Esophagus muscularis mucosa (tissue), 4 donors: Measurements from ENCODE around the gene SNUPN. TPM values are rescaled to one million over a fixed set of nuclear protein-coding genes. Genes with fewer than 3 reads are reported as not detected.

Experiments used
- DNase-seq: peaks from one replicate; pipeline ENCODE4 v3.0.0-alpha.2; 2017; ENCODE audit errors: extremely low spot score
- H3K27ac ChIP-seq, 4 donors: fragments of 200-600 bp; sonication (generic); replicated peaks in 1 of 4; 1 replicate in 3 of 4; 2 replicates in 1 of 4; pipeline ENCODE4 v1.5.1; 2016 to 2019; ENCODE audit warnings: mild to moderate bottlenecking in 1 of 4
- H3K27me3 ChIP-seq, 4 donors: fragments of 200-600 bp; sonication (generic); one replicate each; pipeline versions ENCODE4 v1.5.1 to v1.6.0; 2016 to 2019
- H3K36me3 ChIP-seq, 4 donors: fragments of 200-600 bp; sonication (generic); one replicate each; pipeline ENCODE4 v1.5.1; 2016 to 2019
- H3K4me1 ChIP-seq, 4 donors: fragments of 200-600 bp; sonication (generic); one replicate each; pipeline ENCODE4 v1.5.1; 2016 to 2019
- H3K4me3 ChIP-seq, 4 donors: fragments of 200-600 bp; sonication (generic); 1 replicate in 2 of 4; 2 replicates in 2 of 4; pipeline ENCODE4 v1.5.1; 2016 to 2019; ENCODE audit warnings: mild to moderate bottlenecking in 4 of 4, moderate library complexity in 1 of 4
- H3K9me3 ChIP-seq, 4 donors: fragments of 200-600 bp; sonication (generic); 1 replicate in 3 of 4; 2 replicates in 1 of 4; pipeline ENCODE4 v1.5.1; 2016 to 2019
- CTCF ChIP-seq, 3 experiments: fragments of 200-600 bp in 2 of 3; fragments of 450-650 bp in 1 of 3; sonication (generic) in 2 of 3; IDR thresholded peaks; one replicate each; pipeline ENCODE4 v1.5.1; 2017 to 2019; ENCODE audit warnings: antibody characterized with exemption in 3 of 3, mild to moderate bottlenecking in 2 of 3, moderate library complexity in 1 of 3
- EP300 ChIP-seq: sonication (generic); formaldehyde crosslinking; IDR thresholded peaks from one replicate; pipeline ENCODE4 v1.6.1; 2017; ENCODE audit warnings: antibody characterized with exemption
- POLR2A ChIP-seq: fragments of 450-650 bp; IDR thresholded peaks from one replicate; pipeline ENCODE4 v1.6.1; 2017; ENCODE audit warnings: antibody characterized with exemption, moderate library complexity, mild to moderate bottlenecking, low read depth
- POLR2AphosphoS5 ChIP-seq, 2 donors: sonication (generic); formaldehyde crosslinking; IDR thresholded peaks; one replicate each; pipeline ENCODE4 v1.6.1; 2017; ENCODE audit warnings: antibody characterized with exemption in 2 of 2
- WGBS: methylation state at CpG from one replicate; pipeline ENCODE4 v1.1.5; 2018; 5-methylcytosine and 5-hydroxymethylcytosine counted together
- intact Hi-C: fragments of 100-400 bp; cut with DNase I; formaldehyde crosslinking; loops from one replicate; pipeline ENCODE4 v1.15.1; 2023
- total RNA-seq, 4 donors: library from RNA; depleted of rRNA; stranded (reverse); fragments of >200 nt; gene quantifications; one replicate each; pipeline versions ENCODE4 v1.1.0 to v1.2.1, GENCODE V29; 2016

The SNUPN gene
- total RNA-seq, 4 donors from 2014 or later: 16.6 to 23.4 (median 18.8) TPM

GRCh38 chr15:75578948-75579920 is 46.3 kb downstream of the SNUPN start, which contains the start of gene PTPN9:
TSS of gene PTPN9 (minus strand) at chr15:75579315. CDS start at chr15:75578776, 539 bp downstream.
- WGBS: 1% methylated on average over 68 of the region's 78 CpGs
- Histone ChIP-seq H3K4me1 (peaks cover 17 to 43% (median 37%) of the 10 kb centered on the region in 4 donors), H3K27ac (peak within 1 kb of the TSS; percentile 86 to 93 (median 92)), H3K27me3 (no peaks in the 10 kb centered on the region), H3K36me3 (no peaks in the 10 kb centered on the region), H3K4me3 (peak within 1 kb of the TSS; percentile 74 to 94 (median 88)), H3K9me3 (no peaks in the 10 kb centered on the region)
- DNase-seq: peak; percentile 93
- intact Hi-C loops: loop anchor here (5.0 to 10.0 kb wide), 3 partner anchors 47 to 127 kb away; partner anchors contain the start of gene SIN3A
- TF ChIP-seq CTCF (IDR thresholded peaks at IDR 0.05): peak; percentile 26 to 70 (median 44)
- no peak for TF ChIP-seq EP300
- peak; percentile 58 to 59 for TF ChIP-seq POLR2AphosphoS5 (IDR thresholded peaks at IDR 0.05)

- Histone ChIP-seq H3K4me1 (peaks cover 17 to 44% (median 40%) of the 10 kb centered on the region in 4 donors), H3K9me3 (no peaks in the 10 kb centered on the region), H3K27me3 (no peaks in the 10 kb centered on the region), H3K4me3 (peak overlapping the region; percentile 74 to 94 (median 88)), H3K27ac (peak overlapping the region; percentile 86 to 93 (median 92)), H3K36me3 (no peaks in the 10 kb centered on the region)
- intact Hi-C loops: loop anchor here (5.0 to 10.0 kb wide), 3 partner anchors 46 to 126 kb away; partner anchors contain the start of gene SIN3A
- no peak for DNase-seq
- under 1% methylated on average over 21 of the region's 77 CpGs for WGBS
- TF ChIP-seq CTCF (IDR thresholded peaks at IDR 0.05) (peak in 1 of 3 experiments; percentile 4), POLR2AphosphoS5 (IDR thresholded peaks at IDR 0.05) (no peak)
Measured at GRCh38 chr15:75578173-75578947, 47.2 kb downstream of the SNUPN start.

DNA sequence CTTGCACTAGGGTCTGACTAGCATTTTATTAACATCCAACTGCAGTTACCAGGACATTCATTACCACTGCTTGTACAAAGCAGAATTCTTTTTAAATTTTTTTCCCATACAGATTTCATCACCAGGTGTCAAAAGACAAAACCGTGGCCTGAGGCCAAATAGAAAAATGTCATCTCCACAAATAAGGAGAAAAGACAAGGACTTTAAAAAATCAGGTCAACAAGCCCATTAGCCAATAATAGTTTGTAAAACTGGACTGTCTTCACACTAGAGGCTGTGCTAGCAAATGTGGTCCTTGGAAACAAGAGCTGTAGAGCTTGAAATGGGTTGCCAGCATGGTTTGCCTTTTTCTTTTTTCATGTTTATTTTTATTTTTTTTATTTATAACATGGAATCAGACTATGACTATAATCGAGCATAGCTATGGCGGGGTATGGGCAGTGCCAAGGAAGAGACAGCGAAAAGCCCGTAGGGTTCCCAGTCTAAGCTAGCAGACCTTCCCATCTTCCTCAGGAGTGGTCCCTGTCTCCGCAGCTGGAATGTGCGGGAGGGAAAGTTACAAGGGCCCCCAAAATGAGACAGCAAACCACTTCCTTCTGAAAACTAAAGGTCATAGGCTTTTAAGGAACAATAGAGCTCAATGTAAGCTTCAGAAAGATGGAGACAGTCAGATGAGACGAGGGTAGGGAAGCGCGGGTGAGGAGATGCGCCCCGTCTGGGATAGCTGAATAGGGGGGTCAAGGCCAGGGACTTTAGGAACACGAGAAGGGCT is 47.9 kb downstream of the SNUPN start:
- H3K36me3 ChIP-seq: no peaks in the 10 kb centered on the region
- intact Hi-C loops: loop anchor here (5.0 to 10.0 kb wide), 3 partner anchors 45 to 125 kb away; partner anchors contain the start of gene SIN3A
- 3% methylated on average over 13 of the region's 13 CpGs for WGBS
- no peaks in the 10 kb centered on the region for H3K9me3 ChIP-seq
- TF ChIP-seq EP300 (no peak), POLR2AphosphoS5 (IDR thresholded peaks at IDR 0.05) (peak in 1 of 2 donors; percentile 54)
- H3K27ac ChIP-seq: peak overlapping the region; percentile 86 to 93 (median 92)
- H3K4me1 ChIP-seq: peaks cover 17 to 51% (median 46%) of the 10 kb centered on the region in 4 donors
- no peaks in the 10 kb centered on the region for H3K27me3 ChIP-seq
- no peak for DNase-seq
- H3K4me3 ChIP-seq: peak overlapping the region; percentile 74 to 94 (median 88)

DNA sequence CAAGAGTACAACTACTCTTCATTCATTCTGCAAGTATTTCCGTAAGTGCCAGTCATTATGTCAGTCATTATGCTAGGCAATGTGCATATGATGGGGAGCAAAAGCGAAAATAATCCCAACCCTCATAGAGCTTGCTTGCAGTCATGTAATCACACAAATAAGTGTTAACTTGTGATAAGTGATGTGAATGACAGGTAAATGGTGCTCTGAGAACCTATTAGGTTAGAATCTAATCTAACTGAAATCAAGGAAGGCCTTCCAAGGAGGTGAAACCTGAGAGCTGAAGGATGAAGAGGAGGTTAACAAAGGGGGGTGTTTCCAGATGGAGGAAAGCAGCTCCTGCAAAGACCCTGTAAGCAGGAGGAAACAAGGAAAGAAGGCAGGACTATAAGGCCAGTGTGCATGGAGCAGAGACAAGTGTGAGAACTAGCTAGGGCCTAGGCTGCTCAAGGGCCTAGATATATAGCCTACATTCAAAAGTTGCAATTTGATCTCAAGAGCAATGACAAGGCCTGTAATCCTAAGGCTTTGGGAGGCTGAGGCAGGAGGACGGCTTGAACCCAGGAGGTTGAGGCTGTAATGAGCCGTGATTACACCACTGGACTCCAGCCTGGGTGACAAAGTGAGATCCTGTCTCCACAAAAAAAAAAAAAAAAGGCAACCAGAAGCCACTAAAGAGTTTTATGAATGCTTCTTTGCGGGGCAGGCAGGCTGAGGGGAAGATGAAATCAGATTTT is 51.7 kb downstream of the SNUPN start:
- 92% methylated on average over 5 of the region's 5 CpGs for WGBS
- no peak overlapping the region for H3K4me3 ChIP-seq
- no peaks in the 10 kb centered on the region for H3K9me3 ChIP-seq
- TF ChIP-seq CTCF (IDR thresholded peaks at IDR 0.05): no peak
- TF ChIP-seq POLR2AphosphoS5 (IDR thresholded peaks at IDR 0.05): no peak
- no peak for TF ChIP-seq EP300
- TF ChIP-seq POLR2A: no peak
- no peaks in the 10 kb centered on the region for H3K27me3 ChIP-seq
- intact Hi-C loops: loop anchor here (10.0 kb wide), 1 partner anchor 111 kb away; no protein-coding TSS in a partner anchor
- H3K36me3 ChIP-seq: peaks cover 0 to 3% (median 0%) of the 10 kb centered on the region in 4 donors
- no peak overlapping the region for H3K27ac ChIP-seq
- H3K4me1 ChIP-seq: peaks cover 21 to 66% (median 64%) of the 10 kb centered on the region in 4 donors
- DNase-seq: no peak
